ENCODE data around the gene KDM3A.

- TF ChIP-seq POLR2A (IDR thresholded peaks at IDR 0.05) = no peak
- no peak for TF ChIP-seq CTCF (IDR thresholded peaks at IDR 0.05)
These were observed 23.2 kb upstream of the KDM3A start for GRCh38 chr2:86417961-86418360.
